Testis (tissue), 2 donors: ENCODE measurements around the gene MEIKIN.

Experiments
- CTCF ChIP-seq, 3 experiments: fragments of 450-650 bp in 2 of 3; fragments of 200-600 bp in 1 of 3; sonication (generic) in 1 of 3; IDR thresholded peaks; one replicate each; pipeline ENCODE4 v1.5.1; 2016 to 2019; ENCODE audit warnings: antibody characterized with exemption in 3 of 3, mild to moderate bottlenecking in 2 of 3, moderate library complexity in 1 of 3
- POLR2A ChIP-seq: fragments of 450-650 bp; IDR thresholded peaks from one replicate; pipeline ENCODE4 v1.6.1; 2017; ENCODE audit warnings: antibody characterized with exemption, mild to moderate bottlenecking, moderate library complexity

- no peak for TF ChIP-seq CTCF (IDR thresholded peaks at IDR 0.05)
- no peak for TF ChIP-seq POLR2A
Measured at GRCh38 chr5:131959136-131959535, 13.7 kb upstream of the MEIKIN start.
